ENCODE data around the gene MX2.

MX2 gene

GRCh38 chr21:41442481-41443186 is 80.8 kb downstream of the MX2 start:
- no peak for DNase-seq

- no peak for DNase-seq
Measured at GRCh38 chr21:41443562-41443961, 81.7 kb downstream of the MX2 start.

- DNase-seq = no peak
Measured at GRCh38 chr21:41444703-41445464, 83.1 kb downstream of the MX2 start.

- no peak for DNase-seq
Measured at GRCh38 chr21:41445465-41445862, 83.6 kb downstream of the MX2 start.

- no peak for DNase-seq
Measured at GRCh38 chr21:41446586-41446985, 84.8 kb downstream of the MX2 start.

GRCh38 chr21:41447356-41447755 is 85.5 kb downstream of the MX2 start:
- DNase-seq = no peak

- no peak for DNase-seq
Measured at GRCh38 chr21:41449613-41450012, 87.8 kb downstream of the MX2 start.

- DNase-seq = no peak
Measured at GRCh38 chr21:41451753-41452676, 90.2 kb downstream of the MX2 start.

GRCh38 chr21:41453198-41453597 is 91.4 kb downstream of the MX2 start:
- DNase-seq = no peak

- DNase-seq = no peak
Measured at GRCh38 chr21:41453761-41454160, 91.9 kb downstream of the MX2 start.

- DNase-seq = no peak
Measured at GRCh38 chr21:41458121-41458520, 96.3 kb downstream of the MX2 start.

- no peak for DNase-seq
Measured at GRCh38 chr21:41458559-41458958, 96.7 kb downstream of the MX2 start.
